Activated CD8-positive, alpha-beta T cell treated with anti-CD3 and anti-CD28 coated beads, Interleukin-2, amount 10 ng/mL, durations not matched to agents 7 days and 5 days (primary cell): Measurements from ENCODE around the gene VRK3. TPM values are rescaled to one million over a fixed set of nuclear protein-coding genes. Genes with fewer than 3 reads are reported as not detected.

Source experiments
- ATAC-seq: fragments of 150-1000 bp; cut with Tn5 transposase; one replicate; pipeline ENCODE4 v1.10.0; 2021; ENCODE audit warnings: moderate library complexity
- CTCF ChIA-PET: fragments of 350-600 bp; sonication (Branson Sonifier 250); formaldehyde crosslinking; loops from one replicate; lab custom pipeline; 2021; ENCODE audit warnings: antibody characterized with exemption; lab: Charles Lee
- POLR2A ChIA-PET: fragments of 350-600 bp; sonication (Branson Sonifier 250); formaldehyde crosslinking; loops from one replicate; lab custom pipeline; 2021; ENCODE audit warnings: antibody characterized with exemption; lab: Charles Lee
- DNase-seq: peaks from one replicate; pipeline ENCODE4 v3.0.0-alpha.2; 2020
- H3K27ac Mint-ChIP-seq: one replicate; pipeline ENCODE4 v1.8.0; 2021; ENCODE audit warnings: mild to moderate bottlenecking, mixed read lengths
- H3K27me3 Mint-ChIP-seq: one replicate; pipeline ENCODE4 v1.8.0; 2021; ENCODE audit warnings: low read depth, mixed read lengths
- H3K36me3 Mint-ChIP-seq: one replicate; pipeline ENCODE4 v1.8.0; 2021; ENCODE audit warnings: low read depth, mixed read lengths
- H3K4me1 Mint-ChIP-seq: one replicate; pipeline ENCODE4 v1.8.0; 2021; ENCODE audit warnings: low read depth, mixed read lengths
- H3K4me3 Mint-ChIP-seq: one replicate; pipeline ENCODE4 v1.8.0; 2021; ENCODE audit warnings: mild to moderate bottlenecking, mixed read lengths
- H3K9me3 Mint-ChIP-seq: one replicate; pipeline ENCODE4 v1.8.0; 2022; ENCODE audit warnings: mixed read lengths; ENCODE audit not compliant: insufficient read depth
- total RNA-seq, 2 experiments: library from RNA; stranded (reverse); gene quantifications; one replicate each; pipeline ENCODE4 v1.2.3, GENCODE V29; 2021

VRK3 gene
- total RNA-seq, 2 experiments from 2014 or later = 67.7 to 74.8 TPM

- peaks cover 27% of the 10 kb centered on the region for H3K36me3 Mint-ChIP-seq
Observed at GRCh38 chr19:50025794-50026549, 800 bp upstream of the VRK3 start, which contains the start of gene ZNF473. Gene ZNF473, plus strand, starts transcription at chr19:50026005. Its CDS starts 5,078 bp downstream, at chr19:50031083.

GRCh38 chr19:50024719-50025021, 502 bp downstream of the VRK3 start:
- CTCF ChIA-PET = no interaction called here
- POLR2A ChIA-PET = no interaction called here
- peaks cover 30% of the 10 kb centered on the region for H3K36me3 Mint-ChIP-seq
- no peaks in the 10 kb centered on the region for H3K27me3 Mint-ChIP-seq
- peaks cover 31% of the 10 kb centered on the region for H3K4me1 Mint-ChIP-seq
- H3K9me3 Mint-ChIP-seq = peaks cover 13% of the 10 kb centered on the region
- DNase-seq (no peak), ATAC-seq (no peak)
- H3K4me3 Mint-ChIP-seq = peak overlapping the region; percentile 86
- H3K27ac Mint-ChIP-seq = peak overlapping the region; percentile 98

More at GRCh38 chr19:50025794-50026549, 800 bp upstream of the VRK3 start, which contains the start of gene ZNF473:
- peak; percentile 96 for DNase-seq
- H3K4me1 Mint-ChIP-seq = peaks cover 31% of the 10 kb centered on the region
- POLR2A ChIA-PET = no interaction called here
- H3K4me3 Mint-ChIP-seq = peak within 1 kb of the TSS; percentile 86
- ATAC-seq = peak; percentile 77
- CTCF ChIA-PET = interaction anchor here (0.6 to 1.1 kb wide), 2 partner anchors 97 to 178 kb away, joined by 3 read pairs; partner anchors contain the start of genes ATF5 and NUP62
- no peaks in the 10 kb centered on the region for H3K27me3 Mint-ChIP-seq
- peak within 1 kb of the TSS; percentile 98 for H3K27ac Mint-ChIP-seq
- peaks cover 13% of the 10 kb centered on the region for H3K9me3 Mint-ChIP-seq

- Mint-ChIP-seq H3K4me1 (peaks cover 31% of the 10 kb centered on the region), H3K4me3 (no peak overlapping the region), H3K36me3 (peaks cover 33% of the 10 kb centered on the region), H3K27me3 (no peaks in the 10 kb centered on the region), H3K9me3 (peaks cover 13% of the 10 kb centered on the region), H3K27ac (no peak overlapping the region)
- ChIA-PET POLR2A (no interaction called here), CTCF (interaction anchor here (0.7 kb wide), 1 partner anchor 21 kb away, joined by 3 read pairs; no protein-coding TSS in a partner anchor)
- no peak for ATAC-seq
- no peak for DNase-seq
Observed at GRCh38 chr19:50022823-50023222, 2.3 kb downstream of the VRK3 start.

- H3K4me1 Mint-ChIP-seq = peaks cover 14% of the 10 kb centered on the region
- H3K4me3 Mint-ChIP-seq = no peak overlapping the region
- no peaks in the 10 kb centered on the region for H3K27me3 Mint-ChIP-seq
- DNase-seq (no peak), ATAC-seq (no peak)
- POLR2A ChIA-PET = no interaction called here
- no peak overlapping the region for H3K27ac Mint-ChIP-seq
- CTCF ChIA-PET = no interaction called here
- H3K9me3 Mint-ChIP-seq = no peaks in the 10 kb centered on the region
- peaks cover 32% of the 10 kb centered on the region for H3K36me3 Mint-ChIP-seq
Observed at GRCh38 chr19:50020481-50020880, 4.7 kb downstream of the VRK3 start.

- CTCF ChIA-PET = no interaction called here
- DNase-seq = no peak
- H3K27ac Mint-ChIP-seq = no peak overlapping the region
- no peaks in the 10 kb centered on the region for H3K27me3 Mint-ChIP-seq
- POLR2A ChIA-PET = no interaction called here
- peaks cover 52% of the 10 kb centered on the region for H3K36me3 Mint-ChIP-seq
- no peak overlapping the region for H3K4me3 Mint-ChIP-seq
- no peaks in the 10 kb centered on the region for H3K9me3 Mint-ChIP-seq
- no peaks in the 10 kb centered on the region for H3K4me1 Mint-ChIP-seq
- no peak for ATAC-seq
Observed at GRCh38 chr19:50016225-50016807, 8.9 kb downstream of the VRK3 start.

- ChIA-PET POLR2A (no interaction called here), CTCF (no interaction called here)
- no peaks in the 10 kb centered on the region for H3K9me3 Mint-ChIP-seq
- H3K4me3 Mint-ChIP-seq = no peak overlapping the region
- H3K27ac Mint-ChIP-seq = no peak overlapping the region
- DNase-seq (peak; percentile 30), ATAC-seq (no peak)
- H3K27me3 Mint-ChIP-seq = no peaks in the 10 kb centered on the region
- H3K4me1 Mint-ChIP-seq = peaks cover 16% of the 10 kb centered on the region
- peaks cover 58% of the 10 kb centered on the region for H3K36me3 Mint-ChIP-seq
Observed at GRCh38 chr19:50008532-50008931, 16.6 kb downstream of the VRK3 start.

GRCh38 chr19:50007947-50008346, 17.2 kb downstream of the VRK3 start:
- H3K9me3 Mint-ChIP-seq = no peaks in the 10 kb centered on the region
- ChIA-PET CTCF (no interaction called here), POLR2A (no interaction called here)
- DNase-seq = no peak
- ATAC-seq = no peak
- H3K4me3 Mint-ChIP-seq = no peak overlapping the region
- no peak overlapping the region for H3K27ac Mint-ChIP-seq
- peaks cover 58% of the 10 kb centered on the region for H3K36me3 Mint-ChIP-seq
- H3K27me3 Mint-ChIP-seq = no peaks in the 10 kb centered on the region
- peaks cover 22% of the 10 kb centered on the region for H3K4me1 Mint-ChIP-seq

- ChIA-PET CTCF (no interaction called here), POLR2A (no interaction called here)
- Mint-ChIP-seq H3K36me3 (peaks cover 60% of the 10 kb centered on the region), H3K27ac (no peak overlapping the region), H3K4me3 (no peak overlapping the region), H3K27me3 (no peaks in the 10 kb centered on the region), H3K4me1 (peaks cover 29% of the 10 kb centered on the region), H3K9me3 (no peaks in the 10 kb centered on the region)
- DNase-seq (no peak), ATAC-seq (no peak)
Observed at GRCh38 chr19:50007170-50007569, 18.0 kb downstream of the VRK3 start.

GRCh38 chr19:50005428-50005827, 19.7 kb downstream of the VRK3 start:
- ATAC-seq (no peak), DNase-seq (no peak)
- H3K36me3 Mint-ChIP-seq = peaks cover 69% of the 10 kb centered on the region
- H3K27me3 Mint-ChIP-seq = no peaks in the 10 kb centered on the region
- peaks cover 37% of the 10 kb centered on the region for H3K4me1 Mint-ChIP-seq
- no peak overlapping the region for H3K4me3 Mint-ChIP-seq
- no peak overlapping the region for H3K27ac Mint-ChIP-seq
- ChIA-PET CTCF (interaction anchor here (1.2 to 1.8 kb wide), 2 partner anchors 20 to 131 kb away, joined by 3 to 5 read pairs; no protein-coding TSS in a partner anchor), POLR2A (no interaction called here)
- H3K9me3 Mint-ChIP-seq = no peaks in the 10 kb centered on the region

- Mint-ChIP-seq H3K9me3 (no peaks in the 10 kb centered on the region), H3K27ac (peak overlapping the region; percentile 72), H3K4me1 (peaks cover 37% of the 10 kb centered on the region), H3K36me3 (peaks cover 78% of the 10 kb centered on the region), H3K4me3 (peak overlapping the region; percentile 39), H3K27me3 (no peaks in the 10 kb centered on the region)
- POLR2A ChIA-PET = no interaction called here
- CTCF ChIA-PET = interaction anchor here (1.2 to 1.8 kb wide), 2 partner anchors 19 to 132 kb away, joined by 3 to 5 read pairs; no protein-coding TSS in a partner anchor
- DNase-seq (peak; percentile 66), ATAC-seq (peak; percentile 74)
Observed at GRCh38 chr19:50003810-50004419, 21.3 kb downstream of the VRK3 start.

GRCh38 chr19:50003254-50003788, 21.9 kb downstream of the VRK3 start:
- peaks cover 75% of the 10 kb centered on the region for H3K36me3 Mint-ChIP-seq
- peaks cover 37% of the 10 kb centered on the region for H3K4me1 Mint-ChIP-seq
- ChIA-PET POLR2A (no interaction called here), CTCF (no interaction called here)
- DNase-seq (no peak), ATAC-seq (no peak)
- H3K27me3 Mint-ChIP-seq = no peaks in the 10 kb centered on the region
- H3K27ac Mint-ChIP-seq = no peak overlapping the region
- no peak overlapping the region for H3K4me3 Mint-ChIP-seq
- no peaks in the 10 kb centered on the region for H3K9me3 Mint-ChIP-seq
